ENCODE measurements around the gene RAB31.

RAB31 gene

GRCh38 chr18:9689253-9689652, 18.8 kb upstream of the RAB31 start:
- H3K4me1 ChIP-seq (ENCODE audit: insufficient read depth, low read length) = peaks cover 16% of the 10 kb centered on the region
- H2AFZ ChIP-seq (ENCODE audit: low read depth, low read length) = no peak overlapping the region
- H3K9ac ChIP-seq (ENCODE audit: low read depth, low read length) = no peak overlapping the region
- H3K4me2 ChIP-seq (ENCODE audit: insufficient read depth, low read length) = no peak overlapping the region
- H3K4me3 ChIP-seq (ENCODE audit: low read depth in 1 of 2, low read length in 2 of 2) = no peak overlapping the region
- H3K36me3 ChIP-seq (ENCODE audit: insufficient read depth, low read length) = no peaks in the 10 kb centered on the region
- no peaks in the 10 kb centered on the region for H3K9me3 ChIP-seq (ENCODE audit: insufficient read depth, low read length, severe bottlenecking)
- H4K20me1 ChIP-seq (ENCODE audit: insufficient read depth, low read length) = no peaks in the 10 kb centered on the region
- H3K27me3 ChIP-seq (ENCODE audit: insufficient read depth, low read length, poor library complexity) = no peaks in the 10 kb centered on the region
- H3K79me2 ChIP-seq (ENCODE audit: insufficient read depth, low read length) = no peaks in the 10 kb centered on the region
- no peak overlapping the region for H3K27ac ChIP-seq (ENCODE audit: low read length)
- DNase-seq (no peak), ATAC-seq (ENCODE audit: insufficient read depth, low read depth) (no peak)
- TF ChIP-seq CTCF (IDR thresholded peaks at IDR 0.05; ENCODE audit: borderline replicate concordance, extremely low read depth, low read length, poor library complexity, severe bottlenecking) (no peak), EZH2 (IDR thresholded peaks at IDR 0.05; ENCODE audit: borderline replicate concordance, low read depth, low read length, severe bottlenecking) (no peak)

GRCh38 chr18:9690418-9691188, 17.5 kb upstream of the RAB31 start:
- Histone ChIP-seq H3K79me2 (ENCODE audit: insufficient read depth, low read length) (no peaks in the 10 kb centered on the region), H3K4me1 (ENCODE audit: insufficient read depth, low read length) (peaks cover 3% of the 10 kb centered on the region), H4K20me1 (ENCODE audit: insufficient read depth, low read length) (no peaks in the 10 kb centered on the region), H2AFZ (ENCODE audit: low read depth, low read length) (no peak overlapping the region), H3K27ac (ENCODE audit: low read length) (no peak overlapping the region), H3K4me3 (ENCODE audit: low read depth in 1 of 2, low read length in 2 of 2) (no peak overlapping the region), H3K4me2 (ENCODE audit: insufficient read depth, low read length) (no peak overlapping the region), H3K36me3 (ENCODE audit: insufficient read depth, low read length) (no peaks in the 10 kb centered on the region), H3K9ac (ENCODE audit: low read depth, low read length) (no peak overlapping the region), H3K27me3 (ENCODE audit: insufficient read depth, low read length, poor library complexity) (no peaks in the 10 kb centered on the region), H3K9me3 (ENCODE audit: insufficient read depth, low read length, severe bottlenecking) (no peaks in the 10 kb centered on the region)
- no peak for DNase-seq
- no peak for ATAC-seq (ENCODE audit: insufficient read depth, low read depth)
- no peak for TF ChIP-seq CTCF (IDR thresholded peaks at IDR 0.05; ENCODE audit: borderline replicate concordance, extremely low read depth, low read length, poor library complexity, severe bottlenecking)
- no peak for TF ChIP-seq EZH2 (IDR thresholded peaks at IDR 0.05; ENCODE audit: borderline replicate concordance, low read depth, low read length, severe bottlenecking)

- H4K20me1 ChIP-seq (ENCODE audit: insufficient read depth, low read length) = no peaks in the 10 kb centered on the region
- no peaks in the 10 kb centered on the region for H3K9me3 ChIP-seq (ENCODE audit: insufficient read depth, low read length, severe bottlenecking)
- H3K27me3 ChIP-seq (ENCODE audit: insufficient read depth, low read length, poor library complexity) = no peaks in the 10 kb centered on the region
- H3K4me3 ChIP-seq (ENCODE audit: low read depth in 1 of 2, low read length in 2 of 2) = no peak overlapping the region
- H2AFZ ChIP-seq (ENCODE audit: low read depth, low read length) = no peak overlapping the region
- TF ChIP-seq CTCF (IDR thresholded peaks at IDR 0.05; ENCODE audit: borderline replicate concordance, extremely low read depth, low read length, poor library complexity, severe bottlenecking) = no peak
- TF ChIP-seq EZH2 (IDR thresholded peaks at IDR 0.05; ENCODE audit: borderline replicate concordance, low read depth, low read length, severe bottlenecking) = no peak
- no peak for DNase-seq
- no peak overlapping the region for H3K9ac ChIP-seq (ENCODE audit: low read depth, low read length)
- H3K36me3 ChIP-seq (ENCODE audit: insufficient read depth, low read length) = no peaks in the 10 kb centered on the region
- no peaks in the 10 kb centered on the region for H3K79me2 ChIP-seq (ENCODE audit: insufficient read depth, low read length)
- H3K4me2 ChIP-seq (ENCODE audit: insufficient read depth, low read length) = no peak overlapping the region
- H3K27ac ChIP-seq (ENCODE audit: low read length) = no peak overlapping the region
- ATAC-seq (ENCODE audit: insufficient read depth, low read depth) = no peak
- no peaks in the 10 kb centered on the region for H3K4me1 ChIP-seq (ENCODE audit: insufficient read depth, low read length)
Observed at GRCh38 chr18:9691235-9691634, 16.9 kb upstream of the RAB31 start.

Data from DND-41 (cell line).